Kidney glomerular epithelial cell (primary cell): Measurements from ENCODE around the gene UBE2E2.

Experiments used
- DNase-seq: peaks from one replicate; lab custom pipeline; 2025; lab: John Stamatoyannopoulos, UW

UBE2E2 gene

GRCh38 chr3:23389089-23389488, 186.0 kb downstream of the UBE2E2 start:
- DNase-seq, result no peak

- DNase-seq, result no peak
These were observed 186.6 kb downstream of the UBE2E2 start for GRCh38 chr3:23389686-23390085.

- no peak for DNase-seq
These were observed 187.3 kb downstream of the UBE2E2 start for GRCh38 chr3:23390446-23390845.

- no peak for DNase-seq
These were observed 187.9 kb downstream of the UBE2E2 start for GRCh38 chr3:23390989-23391553.

GRCh38 chr3:23395115-23395514, 192.0 kb downstream of the UBE2E2 start:
- no peak for DNase-seq

GRCh38 chr3:23396746-23397145, 193.6 kb downstream of the UBE2E2 start:
- DNase-seq, result no peak

GRCh38 chr3:23399221-23399620, 196.1 kb downstream of the UBE2E2 start:
- DNase-seq, result no peak

- no peak for DNase-seq
These were observed 199.8 kb downstream of the UBE2E2 start for GRCh38 chr3:23402728-23403492.

GRCh38 chr3:23404246-23404645, 201.1 kb downstream of the UBE2E2 start:
- DNase-seq, result peak; percentile 56

GRCh38 chr3:23405081-23405480, 202.0 kb downstream of the UBE2E2 start:
- peak; percentile 41 for DNase-seq

GRCh38 chr3:23406601-23407000, 203.5 kb downstream of the UBE2E2 start:
- no peak for DNase-seq

- DNase-seq, result no peak
These were observed 214.9 kb downstream of the UBE2E2 start for GRCh38 chr3:23418026-23418425.

- no peak for DNase-seq
These were observed 218.8 kb downstream of the UBE2E2 start for GRCh38 chr3:23421811-23422516.

GRCh38 chr3:23422517-23422851, 219.4 kb downstream of the UBE2E2 start:
- no peak for DNase-seq

GRCh38 chr3:23425410-23425809, 222.3 kb downstream of the UBE2E2 start:
- no peak for DNase-seq

GRCh38 chr3:23430781-23431398, 227.8 kb downstream of the UBE2E2 start:
- DNase-seq, result peak; percentile 24

GRCh38 chr3:23431764-23432163, 228.6 kb downstream of the UBE2E2 start:
- DNase-seq, result no peak

- DNase-seq, result no peak
These were observed 232.2 kb downstream of the UBE2E2 start for GRCh38 chr3:23435318-23435717.

- DNase-seq, result no peak
These were observed 232.8 kb downstream of the UBE2E2 start for GRCh38 chr3:23435904-23436303.

- DNase-seq, result no peak
These were observed 234.5 kb downstream of the UBE2E2 start for GRCh38 chr3:23437484-23438145.

- DNase-seq, result no peak
These were observed 235.5 kb downstream of the UBE2E2 start for GRCh38 chr3:23438657-23439056.

GRCh38 chr3:23439080-23439479, 236.0 kb downstream of the UBE2E2 start:
- DNase-seq, result no peak
